Fibroblast of gingiva (primary cell): ENCODE measurements around the gene GJA1.
"Not testable (repeated sequence)": the region's sequence is repeated elsewhere in the genome, so short reads cannot be mapped to it uniquely, and the experiment has no call there.

Experiments
- DNase-seq: peaks from one replicate; pipeline ENCODE4 v3.0.0-alpha.2; 2011; ENCODE audit warnings: low read depth

The GJA1 gene

DNA sequence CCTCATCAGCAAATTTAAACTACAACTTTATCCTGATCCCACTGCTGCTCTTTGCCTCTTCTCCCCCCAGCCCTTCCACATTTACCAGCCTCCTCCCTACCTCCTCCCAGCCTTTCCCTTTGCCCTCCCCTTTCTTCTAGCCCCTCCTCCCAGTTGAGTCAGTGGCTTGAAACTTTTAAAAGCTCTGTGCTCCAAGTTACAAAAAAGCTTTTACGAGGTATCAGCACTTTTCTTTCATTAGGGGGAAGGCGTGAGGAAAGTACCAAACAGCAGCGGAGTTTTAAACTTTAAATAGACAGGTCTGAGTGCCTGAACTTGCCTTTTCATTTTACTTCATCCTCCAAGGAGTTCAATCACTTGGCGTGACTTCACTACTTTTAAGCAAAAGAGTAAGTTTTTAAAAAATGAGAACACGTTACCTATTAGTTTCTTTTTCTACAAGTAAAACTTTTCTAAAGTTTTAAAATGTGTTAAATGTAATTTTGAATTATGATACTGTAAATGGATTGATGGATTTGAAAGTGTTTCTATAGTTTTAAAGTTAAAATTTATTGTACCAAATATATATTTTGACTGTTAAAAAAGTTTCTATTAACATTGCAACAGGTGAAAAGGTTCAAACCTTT is at the start of gene GJA1:
TSS of gene GJA1 (plus strand) at position 203 of the 626 bp plus-strand sequence. CDS start 11,202 bp downstream, outside the sequence.
- peak; percentile 71 for DNase-seq

DNA sequence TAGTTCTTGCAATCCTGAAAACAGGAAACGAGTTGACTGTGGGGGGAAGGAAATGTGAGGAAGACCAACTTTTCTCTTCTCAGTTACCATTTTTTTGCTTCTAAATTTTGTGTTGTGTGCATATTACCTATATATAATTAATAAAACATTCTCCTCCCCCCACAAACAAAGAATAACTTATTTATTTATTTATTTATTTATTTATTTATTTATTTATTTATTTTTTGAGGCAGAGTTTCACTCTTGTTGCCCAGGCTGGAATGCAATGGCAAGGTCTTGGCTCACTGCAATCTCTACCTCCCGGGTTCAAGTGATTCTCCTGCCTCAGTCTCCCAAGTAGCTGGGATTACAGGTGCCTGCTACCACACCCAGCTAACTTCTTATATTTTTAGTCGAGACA is 48.9 kb upstream of the GJA1 start:
- not testable (repeated sequence) for DNase-seq

DNA sequence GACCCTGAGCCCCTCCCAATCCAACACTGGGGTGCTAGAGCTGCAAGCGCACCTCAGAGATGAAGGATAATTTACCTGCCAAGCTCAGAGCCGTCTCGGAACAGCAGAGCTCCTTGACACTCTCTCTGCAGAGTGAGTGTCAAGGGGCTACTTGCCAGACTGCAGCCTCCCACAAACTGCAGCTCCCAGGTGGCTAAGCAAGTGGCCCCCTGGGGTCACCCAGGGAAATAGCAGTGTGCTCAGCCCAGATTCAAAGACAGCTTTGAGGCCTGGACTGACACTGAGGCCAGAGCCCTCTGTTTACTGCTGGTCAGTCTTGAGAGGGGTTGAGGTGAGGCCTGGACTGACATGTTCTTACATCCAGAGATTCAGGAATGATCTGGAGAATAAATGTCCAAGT is 46.0 kb upstream of the GJA1 start:
- no peak for DNase-seq

DNA sequence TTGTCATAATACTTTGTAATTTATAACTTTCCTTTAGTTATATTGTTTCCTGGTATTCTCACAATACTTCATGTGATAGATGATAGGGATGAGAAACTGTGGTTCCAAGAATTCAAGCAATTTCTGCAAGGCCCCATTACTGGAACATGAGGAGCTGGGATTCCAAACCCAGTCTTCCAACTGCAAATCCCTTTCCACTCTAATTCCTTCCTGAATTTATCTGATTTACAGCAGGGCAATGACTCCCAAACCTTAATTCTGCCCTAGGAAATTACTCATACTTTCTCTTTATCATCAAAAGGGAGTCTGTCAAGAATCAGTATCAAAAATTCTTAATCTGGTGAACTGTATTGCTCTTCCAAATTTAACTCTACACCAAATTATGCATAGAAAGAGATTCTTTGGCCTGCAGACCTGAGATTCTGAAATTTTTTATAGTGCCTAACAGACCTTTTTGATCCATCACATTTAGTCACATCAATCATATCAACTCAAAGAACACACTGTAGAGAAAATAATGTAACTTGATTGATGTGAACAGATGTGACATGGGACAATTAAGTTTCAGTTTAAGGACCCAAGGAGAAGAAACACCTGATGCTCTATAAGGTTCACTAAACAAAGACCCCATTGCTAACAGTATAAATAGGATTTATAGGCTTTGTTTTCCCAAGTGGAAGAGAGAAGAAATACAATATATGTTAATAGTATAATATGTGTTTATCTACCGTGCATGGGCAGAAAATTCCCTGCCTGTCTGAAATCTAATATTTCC is 41.5 kb upstream of the GJA1 start:
- no peak for DNase-seq

DNA sequence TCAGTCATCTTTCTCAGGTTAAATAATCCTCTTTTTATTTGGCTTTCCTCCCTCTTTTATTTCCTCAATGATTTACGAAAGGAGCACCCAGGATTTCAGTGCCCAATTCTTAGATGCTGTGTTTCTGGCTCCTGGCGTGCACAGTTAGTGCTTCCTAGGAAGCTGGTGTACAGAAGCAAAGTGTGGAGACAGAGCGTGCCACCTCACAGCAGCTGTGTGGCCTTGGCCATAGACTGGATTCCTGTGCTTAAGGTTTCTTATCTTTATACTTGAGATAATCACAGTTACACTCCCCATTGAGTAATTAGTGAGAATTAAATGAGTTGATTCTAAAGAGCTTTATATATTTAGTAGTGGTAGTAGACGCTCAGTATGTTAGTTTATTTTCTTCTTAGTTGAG is 39.7 kb upstream of the GJA1 start:
- DNase-seq = no peak

DNA sequence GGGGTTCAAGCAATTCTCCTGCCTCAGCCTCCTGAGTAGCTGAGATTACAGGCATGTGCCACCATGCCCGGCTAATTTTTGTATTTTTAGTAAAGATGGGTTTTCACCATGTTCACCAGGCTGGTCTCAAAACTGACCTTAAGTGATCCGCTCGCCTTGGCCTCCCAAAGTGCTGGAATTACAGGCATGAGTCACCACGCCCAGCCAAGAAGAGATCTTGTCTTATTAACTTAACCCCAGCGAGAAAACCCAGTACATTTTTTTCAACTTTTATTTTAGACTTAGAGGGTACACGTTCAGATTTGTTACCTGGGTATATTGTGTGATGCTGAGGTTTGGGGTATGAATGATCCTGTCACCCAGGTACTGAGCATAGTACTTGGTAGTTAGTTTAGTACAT is 38.3 kb upstream of the GJA1 start:
- DNase-seq = not testable (repeated sequence)

DNA sequence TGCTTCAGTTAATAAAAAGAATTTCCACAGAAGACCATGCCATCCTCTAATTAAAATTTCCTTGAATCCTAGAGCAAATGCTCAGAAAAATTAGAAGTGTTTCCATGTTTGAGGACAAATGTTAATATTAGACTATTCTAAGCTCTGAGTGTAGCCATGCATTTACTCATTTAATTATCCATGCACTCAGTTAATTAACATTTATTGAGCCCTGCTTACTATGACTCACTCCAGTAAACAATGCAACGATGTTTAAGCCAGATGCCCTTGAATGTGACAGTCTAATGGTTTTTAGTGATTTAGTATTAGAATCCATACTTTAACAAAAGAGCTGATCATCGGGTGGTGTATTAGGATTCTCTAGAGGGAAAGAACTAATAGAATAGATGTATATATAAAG is 37.3 kb upstream of the GJA1 start:
- no peak for DNase-seq

DNA sequence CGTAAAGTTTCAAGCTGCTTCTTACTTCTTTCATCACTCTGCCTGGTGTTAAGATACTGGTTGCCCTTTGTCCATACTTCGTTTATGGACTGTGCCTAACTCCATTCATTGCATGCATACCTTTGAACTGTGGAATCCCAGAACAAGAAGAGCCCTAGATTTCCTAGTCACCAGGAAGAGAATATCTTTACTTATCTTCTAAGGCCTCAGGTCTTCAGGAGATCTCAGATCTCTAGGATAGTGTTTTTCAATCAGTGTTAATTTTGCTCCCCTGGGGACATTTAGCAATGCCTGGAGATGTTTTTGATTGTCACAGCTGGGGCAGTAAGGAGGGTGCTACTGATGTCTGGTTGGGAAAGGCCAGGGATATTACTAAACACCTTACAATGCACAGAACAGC is 35.5 kb upstream of the GJA1 start:
- no peak for DNase-seq

DNA sequence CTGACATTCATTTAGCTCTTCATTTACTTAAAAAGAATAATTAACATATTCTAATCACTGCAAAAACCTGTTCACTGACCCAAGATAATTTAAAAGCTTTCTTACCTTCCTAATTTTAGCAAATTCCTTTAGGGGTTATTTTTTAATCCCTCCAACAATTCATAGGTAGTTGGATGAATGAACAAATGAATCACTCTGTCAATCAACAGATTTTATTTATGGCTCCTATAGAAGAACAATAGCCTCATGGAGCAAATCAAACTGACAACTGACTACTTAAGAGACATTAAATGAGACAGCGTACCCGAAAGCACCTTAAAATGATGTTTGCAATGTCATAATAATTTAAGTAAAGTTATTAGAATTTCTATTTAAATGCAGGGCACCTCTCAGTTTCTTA is 31.5 kb upstream of the GJA1 start:
- no peak for DNase-seq

DNA sequence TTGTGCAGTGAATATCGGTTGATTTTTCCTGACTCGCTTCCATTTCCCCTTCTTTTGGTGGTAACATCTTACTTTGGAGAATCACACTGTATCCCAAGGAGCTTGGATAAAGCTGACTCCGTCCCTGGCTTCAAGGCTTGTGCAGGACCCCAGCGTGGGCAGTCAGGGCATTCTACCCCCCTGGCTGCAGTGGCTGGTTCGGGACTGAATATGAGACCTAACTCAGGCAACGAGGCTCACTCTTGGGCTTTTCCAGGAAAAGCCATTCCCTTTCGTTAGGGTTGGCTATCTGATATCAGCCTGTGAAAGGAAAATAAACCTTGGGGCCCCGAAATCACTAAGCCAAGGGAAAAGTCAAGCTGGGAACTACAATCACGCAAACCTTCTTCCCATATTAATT is 30.1 kb upstream of the GJA1 start:
- no peak for DNase-seq

DNA sequence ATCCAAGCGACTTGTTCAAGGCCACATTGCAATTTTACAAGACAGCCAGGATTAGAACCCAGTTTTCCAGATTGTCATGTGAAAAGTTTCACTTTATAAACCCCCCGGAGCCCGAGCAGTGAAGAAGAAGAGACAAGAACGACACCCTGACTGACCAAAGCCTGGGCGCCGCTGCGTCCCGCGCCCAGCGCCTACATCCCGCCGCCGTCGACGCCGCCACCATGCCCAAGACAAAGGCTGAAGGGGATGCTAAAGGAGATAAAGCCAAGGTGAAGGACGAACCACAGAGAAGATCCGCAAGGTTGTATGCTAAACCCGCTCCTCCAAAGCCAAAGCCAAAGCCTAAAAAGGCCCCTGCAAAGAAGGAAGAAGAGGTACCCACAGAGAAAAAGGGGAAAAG is 27.1 kb upstream of the GJA1 start:
- DNase-seq = no peak

DNA sequence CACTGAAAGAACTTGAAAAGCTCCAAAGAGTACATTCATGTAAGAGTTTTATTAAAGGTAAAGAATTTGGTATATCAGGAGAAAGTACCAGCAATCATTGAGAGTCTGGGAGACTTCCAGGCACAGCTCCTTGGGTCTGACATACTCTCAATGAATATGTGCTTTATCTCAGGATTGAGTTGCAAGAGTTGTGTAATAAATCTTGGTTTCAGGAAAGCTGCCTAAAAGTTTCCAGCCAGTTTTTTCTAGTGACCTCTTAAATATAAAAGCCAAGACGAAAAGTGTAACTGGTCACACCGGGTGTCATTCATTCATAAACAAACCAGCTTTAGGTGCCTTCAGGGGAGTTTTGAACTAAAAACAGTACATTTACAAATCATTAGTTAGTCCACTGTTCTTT is 21.6 kb upstream of the GJA1 start:
- DNase-seq = peak; percentile 39

DNA sequence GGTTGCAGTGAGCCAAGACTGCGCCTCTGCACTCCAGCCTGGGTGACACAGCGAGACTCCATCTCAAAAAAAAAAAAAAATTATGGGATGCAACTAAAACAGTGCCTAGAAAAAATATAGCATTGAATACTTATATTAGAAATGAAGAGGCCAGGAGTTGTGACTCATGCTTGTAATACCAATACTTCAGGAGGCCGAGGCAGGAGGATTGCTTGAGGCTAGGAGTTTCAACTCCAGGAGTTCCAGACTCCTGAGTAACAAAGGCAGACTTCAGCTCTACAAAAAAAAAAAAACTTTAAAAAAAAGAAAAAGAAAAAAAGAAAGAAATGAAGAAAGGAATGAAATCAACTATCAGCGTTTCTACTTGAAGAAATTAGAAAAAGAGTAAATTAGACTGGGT is 17.1 kb upstream of the GJA1 start:
- DNase-seq = no peak

DNA sequence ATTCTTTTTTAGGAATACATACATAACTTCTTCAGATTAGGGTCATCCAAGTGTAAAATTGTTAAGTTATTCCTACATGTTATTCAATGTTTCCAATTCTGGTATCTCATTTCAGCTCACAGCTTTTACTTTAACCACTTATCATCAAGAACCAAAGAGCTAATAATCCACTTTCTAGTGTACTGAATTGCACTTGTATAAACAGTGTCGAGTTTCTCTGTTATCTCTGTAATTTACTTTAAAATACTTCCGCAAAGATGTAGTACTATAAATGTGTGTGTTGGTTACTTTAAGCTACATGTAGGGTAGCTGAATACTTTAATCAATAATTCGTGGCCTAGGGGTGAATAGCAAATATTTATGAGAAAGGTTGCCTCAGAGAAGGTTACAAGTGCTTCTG is 8.8 kb upstream of the GJA1 start:
- DNase-seq = no peak

DNA sequence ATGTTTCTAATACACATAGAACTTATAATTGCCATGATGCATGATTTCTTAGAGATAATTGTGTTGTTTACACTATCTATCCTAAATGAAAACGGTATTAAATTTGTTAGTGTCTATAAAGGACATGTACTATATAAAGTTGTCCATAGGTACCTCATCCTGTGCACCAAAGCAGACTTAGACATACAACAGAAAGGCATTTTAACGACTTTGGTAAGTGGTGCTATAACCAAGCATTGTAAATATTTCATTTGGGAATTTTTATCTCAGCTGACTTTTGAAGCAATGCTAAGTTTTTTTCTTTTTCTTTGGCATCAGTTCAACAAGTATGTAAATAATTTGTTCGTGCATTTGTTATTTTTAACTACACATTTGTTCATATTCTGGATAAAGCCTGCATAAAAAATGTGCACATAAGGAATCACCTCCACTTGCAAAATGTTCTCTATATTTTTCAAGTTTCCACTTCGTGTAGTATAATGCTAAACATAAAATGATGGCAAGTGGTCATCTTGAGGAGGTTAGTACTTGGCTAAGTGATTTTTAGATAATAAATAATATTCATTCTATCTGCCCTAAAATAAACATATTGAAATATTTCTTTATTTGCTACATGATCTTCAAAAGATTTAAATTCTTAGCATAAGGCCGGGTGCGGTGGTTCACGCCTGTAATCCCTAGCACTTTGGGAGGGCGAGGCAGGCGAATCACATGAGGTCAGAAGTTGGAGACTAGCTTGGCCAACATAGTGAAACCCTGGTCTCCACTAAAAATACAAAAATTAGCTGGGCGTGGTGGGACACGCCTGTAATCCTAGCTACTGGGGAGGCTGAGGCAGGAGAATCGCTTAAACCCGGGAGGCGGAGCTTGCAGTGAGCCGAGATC is 6.3 kb upstream of the GJA1 start:
- no peak for DNase-seq

DNA sequence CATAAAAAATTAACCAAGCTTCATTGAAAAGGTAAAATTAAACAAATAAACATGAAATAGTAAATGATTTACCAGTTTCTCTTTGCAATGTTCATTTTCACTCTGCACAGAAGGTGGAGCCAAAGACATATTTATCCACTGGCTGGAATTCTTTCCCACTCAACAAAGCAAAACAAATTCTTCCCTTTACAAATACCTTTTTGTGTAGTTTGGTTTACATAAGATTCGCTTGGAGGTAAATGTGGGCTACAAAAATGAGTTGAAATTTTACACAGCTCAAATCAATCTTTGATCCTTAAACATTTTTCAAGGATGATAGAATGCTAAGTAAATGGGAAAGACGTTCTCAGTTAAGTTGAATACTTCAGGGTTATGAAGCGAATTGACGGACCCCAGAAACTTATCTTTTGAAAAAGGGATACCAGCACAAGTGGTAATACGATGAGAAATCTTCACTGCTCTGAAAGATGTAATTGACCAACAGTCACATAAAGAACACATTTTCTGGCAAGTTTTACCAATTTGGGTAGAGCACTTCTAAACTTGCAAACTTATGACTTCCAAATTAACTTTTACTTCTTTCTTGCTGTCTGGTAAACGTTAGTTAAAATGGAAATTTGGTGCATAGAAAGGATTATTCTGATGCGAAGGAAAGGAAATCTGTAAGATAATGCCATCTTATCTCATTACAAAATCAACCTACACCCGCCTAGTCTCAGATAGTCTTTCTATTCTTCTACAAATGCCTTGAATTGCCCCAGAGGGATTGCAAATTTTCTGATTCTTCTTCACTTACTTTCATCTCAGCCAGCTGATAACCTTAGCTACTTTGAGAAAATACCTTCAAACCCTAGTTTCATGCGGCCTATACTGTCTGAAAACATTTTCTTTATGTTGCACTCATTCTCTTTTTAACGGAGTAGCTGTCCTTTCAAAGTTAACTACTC is 4.7 kb upstream of the GJA1 start:
- DNase-seq = peak; percentile 28

DNA sequence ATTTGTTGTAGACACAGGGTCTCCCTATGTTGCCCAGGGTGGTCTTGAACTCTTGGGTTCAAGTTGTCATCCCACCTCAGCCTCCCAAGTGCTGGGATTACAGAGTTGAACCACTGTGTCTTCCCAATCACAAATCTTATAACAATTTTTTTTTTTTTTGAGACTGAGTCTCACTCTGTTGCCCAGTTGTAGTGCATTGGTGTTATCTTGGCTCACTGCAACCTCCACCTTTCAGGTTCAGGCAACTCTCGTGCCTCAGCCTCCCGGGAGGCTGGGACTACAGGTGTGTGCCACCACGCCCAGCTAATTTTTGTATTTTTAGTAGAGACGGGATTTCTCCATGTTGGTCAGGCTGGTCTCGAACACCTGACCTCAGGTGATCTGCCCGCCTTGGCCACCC is 3.7 kb upstream of the GJA1 start:
- not testable (repeated sequence) for DNase-seq

DNA sequence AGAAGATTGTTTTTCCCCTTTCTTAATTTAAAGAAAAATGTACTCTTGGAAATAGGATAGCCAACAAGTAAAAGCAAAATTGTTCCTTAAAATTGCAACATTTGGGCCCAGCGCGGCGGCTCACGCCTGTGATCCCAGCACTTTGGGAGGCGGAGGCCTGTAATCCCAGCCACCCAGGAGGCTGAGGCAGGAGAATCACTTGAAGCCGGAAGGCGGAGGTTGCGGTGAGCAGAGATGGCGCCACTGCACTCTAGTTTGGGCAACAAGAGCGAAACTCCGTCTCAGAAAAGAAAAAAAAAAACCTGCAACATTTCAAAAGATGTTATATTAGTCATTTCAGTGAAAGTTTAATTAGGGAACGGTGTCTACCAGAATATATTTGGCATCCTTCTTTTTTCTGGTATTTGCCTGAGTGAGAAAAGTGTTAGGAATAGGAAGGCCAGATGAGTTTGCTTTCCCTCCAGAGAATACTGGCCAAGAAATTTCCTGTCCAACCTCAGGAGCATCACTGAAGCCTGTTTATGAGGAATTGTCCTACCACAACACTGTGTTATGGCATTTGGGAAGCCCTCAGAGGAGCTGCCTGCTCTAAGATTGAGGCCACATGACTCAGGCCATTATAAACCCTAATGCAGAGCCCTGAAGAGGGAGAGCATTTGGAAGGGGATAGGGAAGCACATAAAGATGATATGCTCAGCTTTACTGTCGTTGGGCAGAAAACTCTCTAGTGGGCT is 1.2 kb upstream of the GJA1 start:
- DNase-seq = no peak

DNA sequence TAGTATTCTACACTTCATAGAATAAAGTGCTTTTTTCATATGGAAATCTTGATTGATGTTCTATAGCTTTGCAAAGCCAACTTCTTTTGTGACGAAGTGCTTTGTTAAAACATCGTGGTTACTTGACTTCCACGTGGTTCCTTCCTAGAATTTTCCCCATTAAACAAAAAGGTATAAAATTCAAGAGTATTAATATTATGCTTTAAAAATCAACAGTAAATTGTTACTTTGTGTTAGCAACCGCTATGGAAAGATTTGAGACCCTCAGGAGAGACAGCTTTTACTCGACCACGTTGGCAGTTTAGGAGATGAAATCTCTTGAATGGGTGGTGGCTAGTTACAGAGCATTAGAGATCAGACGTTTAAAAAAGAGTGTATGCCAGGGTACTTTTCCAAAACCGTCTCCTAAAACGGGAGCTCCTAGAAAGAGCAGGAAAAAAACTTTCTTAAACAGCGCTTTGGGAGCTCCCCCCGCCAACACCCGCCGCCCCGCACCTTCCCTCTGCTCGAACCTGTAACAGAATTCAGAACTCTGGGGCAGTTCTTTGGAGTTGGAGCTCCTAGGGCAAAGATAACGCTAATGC is 920 bp downstream of the GJA1 start:
- DNase-seq = no peak

DNA sequence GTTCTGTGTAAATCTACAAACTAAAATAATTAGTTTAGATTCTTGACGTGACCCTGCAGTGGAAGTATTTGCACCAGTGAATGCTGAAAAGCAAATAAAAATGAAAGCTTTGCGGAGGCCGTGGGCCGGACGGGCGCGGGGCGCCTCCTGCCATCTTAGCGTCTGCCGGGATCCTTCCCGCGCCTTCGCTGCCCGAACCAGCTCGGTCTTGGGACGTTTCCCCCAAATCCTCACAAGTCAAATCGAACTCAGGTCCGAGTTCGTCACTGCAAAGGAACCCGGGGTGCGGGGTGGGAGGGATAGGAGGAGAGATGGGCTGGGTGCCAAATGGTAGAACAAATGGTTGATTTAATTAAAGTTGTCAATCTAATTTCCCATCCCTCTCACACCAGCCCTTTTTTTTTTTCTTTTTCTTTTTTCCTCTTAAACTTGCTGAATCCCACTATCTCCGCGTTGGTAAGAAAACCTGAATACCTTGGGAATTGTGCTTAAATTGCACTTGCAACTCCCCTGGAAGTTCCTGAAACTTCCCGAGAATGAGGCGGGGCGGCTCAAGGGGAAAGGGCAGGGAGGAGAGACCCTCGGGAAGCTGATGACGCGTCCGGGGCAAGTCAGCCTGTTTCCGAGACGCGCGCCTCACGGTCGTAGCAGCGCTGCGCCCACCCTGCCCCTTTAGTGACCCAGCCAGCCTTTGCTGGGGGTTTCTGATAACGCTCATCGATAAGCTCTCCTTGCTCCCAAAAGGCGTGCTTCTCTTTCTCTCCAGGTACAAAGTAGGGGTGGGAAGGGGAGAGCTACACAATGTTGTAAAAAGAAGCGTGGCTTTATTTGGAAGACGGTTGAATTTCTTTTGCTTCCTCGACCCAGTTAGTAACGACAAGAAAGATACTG is 1.8 kb downstream of the GJA1 start:
- DNase-seq = peak; percentile 47
